HepG2 (cell line): Measurements from ENCODE around the gene DNAAF3. TPM values are rescaled to one million over a fixed set of nuclear protein-coding genes. Genes with fewer than 3 reads are reported as not detected.

Experiments
- AGO2 ChIP-seq: fragments of 200-400 bp; formaldehyde crosslinking; optimal IDR thresholded peaks from 2 replicates; pipeline ENCODE3; 2017; ENCODE audit warnings: mild to moderate bottlenecking, low read depth, low read length, moderate library complexity
- KDM2A ChIP-seq: sonication (generic); formaldehyde crosslinking; IDR thresholded peaks from 2 replicates; pipeline ENCODE4 v1.4.0; 2020; ENCODE audit warnings: low read depth, missing genetic modification reagents, borderline replicate concordance
- KLF6 ChIP-seq: IDR thresholded peaks from 2 replicates; pipeline ENCODE4 v1.8.0; 2016; ENCODE audit warnings: missing biosample characterization, missing genetic modification reagents
- RARA ChIP-seq: IDR thresholded peaks from 2 replicates; pipeline ENCODE4 v1.6.1; 2016; ENCODE audit warnings: missing genetic modification reagents, missing compliant biosample characterization
- SMAD3 ChIP-seq: sonication (generic); formaldehyde crosslinking; IDR thresholded peaks from 2 replicates; pipeline ENCODE4 v1.4.0; 2020; ENCODE audit warnings: missing genetic modification reagents
- SP5 ChIP-seq: IDR thresholded peaks from 2 replicates; pipeline ENCODE4 v1.6.1; 2016; ENCODE audit warnings: low read depth, borderline replicate concordance
- TSC22D2 ChIP-seq: sonication (generic); formaldehyde crosslinking; IDR thresholded peaks from 2 replicates; pipeline ENCODE4 v1.5.1; 2020; ENCODE audit warnings: missing genetic modification reagents, mild to moderate bottlenecking, borderline replicate concordance
- ZC3H13 ChIP-seq: sonication (generic); formaldehyde crosslinking; IDR thresholded peaks from 2 replicates; pipeline ENCODE4 v1.8.1; 2023; ENCODE audit warnings: mild to moderate bottlenecking, missing genetic modification reagents, moderate library complexity
- ZNF142 ChIP-seq: sonication (generic); formaldehyde crosslinking; IDR thresholded peaks from 2 replicates; pipeline ENCODE4 v1.4.0; 2020; ENCODE audit warnings: missing genetic modification reagents
- ZNF160 ChIP-seq: sonication (generic); formaldehyde crosslinking; IDR thresholded peaks from 2 replicates; pipeline ENCODE4 v1.8.0; 2022; ENCODE audit warnings: mild to moderate bottlenecking, inconsistent platforms, missing genetic modification reagents
- ZNF333 ChIP-seq: sonication (generic); formaldehyde crosslinking; IDR thresholded peaks from 2 replicates; pipeline ENCODE4 v1.4.0; 2020; ENCODE audit warnings: mild to moderate bottlenecking, missing genetic modification reagents, borderline replicate concordance
- ZNF501 ChIP-seq: sonication (generic); formaldehyde crosslinking; IDR thresholded peaks from 2 replicates; pipeline ENCODE4 v1.5.1; 2020; ENCODE audit warnings: mild to moderate bottlenecking, moderate library complexity, missing genetic modification reagents
- ZZZ3 ChIP-seq: sonication (generic); formaldehyde crosslinking; IDR thresholded peaks from 2 replicates; pipeline ENCODE4 v1.4.0; 2020; ENCODE audit warnings: missing genetic modification reagents, mild to moderate bottlenecking, borderline replicate concordance
- polyA plus RNA-seq, 8 experiments: library from polyadenylated mRNA; depleted of rRNA in 3 of 8; stranded (reverse) in 7 of 8; unstranded in 1 of 8; fragments of >200 nt; fragmentation: Illumina TruSeq in 4 of 8; extraction: Trizol in 4 of 8; gene quantifications; 2 replicates each; pipeline versions ENCODE4 v1.2.1 to v1.2.3, GENCODE V29; 2011 to 2016; ENCODE audit warnings: low read depth in 4 of 8, missing spikeins in 1 of 8, mixed read lengths in 1 of 8; ENCODE audit not compliant: insufficient read depth in 1 of 8
- total RNA-seq, 5 experiments: library from RNA; depleted of rRNA; stranded (reverse); fragments of >200 nt; fragmentation: Illumina TruSeq; extraction: Trizol; gene quantifications; 2 replicates each; pipeline ENCODE4 v1.2.3, GENCODE V29; 2016; ENCODE audit warnings: low read depth in 1 of 5

Gene DNAAF3
- total and polyA plus RNA-seq, 2 of the 13 experiments (the other 11 are each of a cell fraction or from before 2014, with no cell fraction given), result 0.30 to 0.40 TPM

GRCh38 chr19:55179606-55180484, 13.4 kb upstream of the DNAAF3 start, which contains the start of gene SYT5 (continued):
- TF ChIP-seq ZNF142 (CRISPR knock-in tag) (no peak), TSC22D2 (peak; percentile 48; the same call in 1 of the 2 replicates), SP5 (CRISPR knock-in tag) (no peak), ZNF333 (0 out of 2 replicates have a peak, but pooled peaks have one; percentile 36), AGO2 (peak; percentile 88), ZC3H13 (CRISPR knock-in tag) (peak; percentile 66; the same call in 1 of the 2 replicates), KDM2A (CRISPR knock-in tag) (peak; percentile 82), RARA (0 out of 2 replicates have a peak, but pooled peaks have one; percentile 18), ZZZ3 (CRISPR knock-in tag) (no peak), ZNF160 (CRISPR knock-in tag) (no peak), KLF6 (CRISPR knock-in tag) (peak; percentile 44; the same call in 1 of the 2 replicates), ZNF501 (peak; percentile 14; the same call in 1 of the 2 replicates), SMAD3 (0 out of 2 replicates have a peak, but pooled peaks have one; percentile 50)
- TF ChIP-seq, all 625 proteins: peak for 76
